GM10266 (cell line): Measurements from ENCODE around the gene GIGYF2.
"Not testable (repeated sequence)": the region's sequence is repeated elsewhere in the genome, so short reads cannot be mapped to it uniquely, and the experiment has no call there.

Source experiments
- DNase-seq: peaks from one replicate; pipeline ENCODE4 v3.0.0; 2012; ENCODE audit errors: extremely low spot score
- TF ChIP-seq, protein P1 (sequence below): IDR thresholded peaks from 2 replicates; pipeline ENCODE4 v1.5.1; 2012; ENCODE audit warnings: mild to moderate bottlenecking, low read depth; ENCODE audit not compliant: control insufficient read depth, insufficient read depth; ENCODE audit errors: missing control alignments

GIGYF2 gene

DNA sequence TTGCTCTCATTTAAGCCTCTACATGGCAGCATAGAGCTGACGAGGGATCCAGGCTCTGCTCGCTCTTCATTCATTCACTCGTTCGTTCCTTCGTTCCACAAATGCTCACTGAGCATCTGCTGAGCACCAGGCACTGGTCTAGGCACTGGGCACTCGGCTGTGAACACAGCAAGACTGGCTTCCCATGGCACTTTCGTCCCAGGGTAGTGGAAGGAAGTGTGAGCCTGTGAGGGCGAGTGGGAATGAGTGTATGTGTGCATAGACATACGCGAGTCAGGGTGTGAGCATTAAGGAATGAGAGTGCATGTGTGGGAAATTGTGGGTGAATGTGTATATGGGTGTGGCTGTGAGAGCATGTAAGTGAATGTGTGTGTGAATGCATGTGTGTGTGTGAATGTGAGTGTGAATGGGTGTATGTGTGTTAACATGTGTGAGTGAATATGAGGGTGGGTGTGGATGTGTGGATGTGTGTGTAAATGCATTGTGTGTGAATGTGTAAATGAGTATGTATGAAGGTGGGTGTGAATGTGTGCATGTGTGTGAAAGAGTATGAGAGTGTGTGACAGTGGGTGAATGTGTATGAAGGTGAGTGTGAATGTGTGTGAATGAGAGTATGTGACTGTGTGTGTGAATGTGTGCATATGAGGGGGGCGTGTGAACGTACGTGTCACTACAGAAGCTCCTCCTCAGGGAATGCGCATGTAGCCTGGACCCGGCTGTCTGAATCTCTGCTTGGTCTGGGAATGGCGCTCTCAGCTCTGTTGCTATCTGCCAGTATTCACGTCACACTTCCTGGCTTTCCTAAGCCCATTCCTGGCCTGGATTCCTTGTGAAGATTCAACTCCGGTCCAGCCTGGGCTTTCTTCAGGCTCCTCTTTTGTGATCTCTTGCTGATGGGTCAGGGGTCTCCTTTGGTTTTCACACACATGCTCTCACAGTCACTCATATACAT lies 201.7 kb downstream of the GIGYF2 start:
- TF ChIP-seq, protein P1, sequence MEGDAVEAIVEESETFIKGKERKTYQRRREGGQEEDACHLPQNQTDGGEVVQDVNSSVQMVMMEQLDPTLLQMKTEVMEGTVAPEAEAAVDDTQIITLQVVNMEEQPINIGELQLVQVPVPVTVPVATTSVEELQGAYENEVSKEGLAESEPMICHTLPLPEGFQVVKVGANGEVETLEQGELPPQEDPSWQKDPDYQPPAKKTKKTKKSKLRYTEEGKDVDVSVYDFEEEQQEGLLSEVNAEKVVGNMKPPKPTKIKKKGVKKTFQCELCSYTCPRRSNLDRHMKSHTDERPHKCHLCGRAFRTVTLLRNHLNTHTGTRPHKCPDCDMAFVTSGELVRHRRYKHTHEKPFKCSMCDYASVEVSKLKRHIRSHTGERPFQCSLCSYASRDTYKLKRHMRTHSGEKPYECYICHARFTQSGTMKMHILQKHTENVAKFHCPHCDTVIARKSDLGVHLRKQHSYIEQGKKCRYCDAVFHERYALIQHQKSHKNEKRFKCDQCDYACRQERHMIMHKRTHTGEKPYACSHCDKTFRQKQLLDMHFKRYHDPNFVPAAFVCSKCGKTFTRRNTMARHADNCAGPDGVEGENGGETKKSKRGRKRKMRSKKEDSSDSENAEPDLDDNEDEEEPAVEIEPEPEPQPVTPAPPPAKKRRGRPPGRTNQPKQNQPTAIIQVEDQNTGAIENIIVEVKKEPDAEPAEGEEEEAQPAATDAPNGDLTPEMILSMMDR, result no peak
- DNase-seq, result no peak

DNA sequence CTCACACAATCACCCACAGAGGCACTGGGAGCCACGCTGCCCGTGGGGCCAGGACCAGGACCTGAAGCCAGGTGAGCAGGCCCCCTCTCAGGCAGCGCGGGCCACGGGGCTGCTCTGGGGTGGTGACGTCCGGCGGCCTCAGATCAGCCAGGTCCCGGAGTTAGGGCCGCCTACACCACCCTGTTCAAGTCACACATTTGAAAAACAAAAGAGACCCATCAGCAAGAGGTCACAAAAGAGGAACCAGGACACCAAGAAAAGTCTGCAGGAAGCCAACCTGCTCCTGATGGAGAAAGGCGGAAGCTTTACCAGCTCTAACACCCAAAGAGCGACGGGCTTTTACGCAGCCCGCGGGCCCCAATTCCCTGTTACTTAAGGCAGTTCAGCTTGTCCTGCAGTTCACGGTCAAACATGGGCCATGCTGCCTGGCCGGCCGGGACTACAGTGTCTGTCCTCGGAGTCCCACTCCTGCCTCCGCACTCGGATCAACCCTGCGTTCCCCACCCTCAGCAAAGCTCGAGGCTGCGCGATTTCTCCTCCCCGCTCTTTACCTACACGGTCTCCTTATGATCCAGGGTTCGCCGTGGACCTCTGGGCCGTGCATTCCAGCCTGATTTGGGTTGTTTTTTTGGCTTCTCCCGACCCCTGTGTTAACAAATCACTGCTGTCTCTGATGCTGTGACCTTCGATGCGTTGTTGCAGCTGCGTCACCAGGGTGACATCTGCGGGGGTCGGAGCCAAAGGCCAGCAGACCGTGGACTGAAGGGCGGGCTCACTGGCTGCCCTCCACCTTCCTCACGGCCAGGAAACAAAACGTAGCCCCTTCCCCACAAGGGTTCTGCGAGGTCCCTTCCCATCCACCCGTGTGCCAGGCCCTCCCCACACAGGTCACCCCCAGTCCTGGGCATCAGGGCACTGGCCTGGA lies 203.9 kb downstream of the GIGYF2 start:
- TF ChIP-seq, protein P1, result no peak
- no peak for DNase-seq

DNA sequence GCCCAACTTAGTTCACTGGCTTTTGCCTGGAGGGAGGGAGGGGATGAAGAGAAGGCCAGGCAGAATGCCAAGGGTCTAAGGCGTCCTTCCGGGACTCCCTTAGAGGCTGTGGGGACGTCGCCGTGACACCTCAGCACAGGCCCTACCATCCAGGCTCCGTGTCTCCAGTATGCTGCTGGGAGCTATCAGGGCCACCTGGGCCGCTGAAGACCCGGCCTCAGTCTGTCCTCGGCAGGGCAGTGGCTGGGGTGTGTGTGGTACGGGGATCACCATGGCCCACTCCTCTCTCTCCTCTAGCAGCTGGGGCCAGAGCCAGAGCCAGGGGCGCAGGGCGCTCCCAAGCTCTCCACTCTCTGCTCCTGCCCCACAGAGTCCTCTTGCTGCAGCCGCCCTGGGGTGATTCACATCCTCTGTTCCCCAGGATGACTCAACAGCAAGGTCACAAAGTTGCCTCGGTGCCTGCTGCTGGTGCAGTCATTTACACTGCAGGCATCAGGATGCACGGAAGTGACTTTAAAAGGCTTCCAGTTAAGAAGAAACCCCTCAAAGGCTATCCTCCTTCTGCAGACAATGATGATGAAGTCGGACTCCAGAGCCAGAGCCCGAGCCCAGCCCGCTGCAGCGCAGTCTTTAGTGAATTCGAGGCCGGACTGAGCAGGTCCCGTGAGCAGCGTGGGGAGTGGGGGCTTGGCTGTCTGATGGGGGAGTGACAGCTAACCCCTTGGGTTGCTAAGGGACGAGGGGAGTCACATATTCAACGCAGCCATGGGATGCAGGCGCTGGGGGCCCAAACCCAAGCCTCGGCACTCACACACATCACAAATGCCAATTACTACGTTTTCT lies 204.8 kb downstream of the GIGYF2 start:
- DNase-seq, result no peak
- TF ChIP-seq, protein P1, result no peak

DNA sequence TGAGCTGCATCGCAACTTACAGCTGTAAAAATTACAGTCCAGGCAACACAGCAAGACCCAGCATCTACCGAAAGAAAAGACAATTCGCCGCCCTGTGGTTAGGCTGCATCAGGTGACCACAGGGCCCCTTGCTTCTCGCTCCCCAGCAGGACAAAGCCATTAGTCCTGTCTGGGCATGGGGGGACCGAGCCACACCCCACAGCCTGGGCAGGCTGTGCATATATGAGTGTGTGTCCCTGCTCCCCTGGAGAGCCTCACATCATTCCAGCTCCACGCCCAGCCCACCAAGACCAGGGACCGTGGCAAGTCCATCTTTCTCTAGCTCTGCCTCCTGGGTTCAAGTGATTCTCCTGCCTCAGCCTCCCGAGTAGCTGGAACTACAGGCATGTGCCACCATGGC lies 206.9 kb downstream of the GIGYF2 start:
- TF ChIP-seq, protein P1, result no peak
- no peak for DNase-seq

DNA sequence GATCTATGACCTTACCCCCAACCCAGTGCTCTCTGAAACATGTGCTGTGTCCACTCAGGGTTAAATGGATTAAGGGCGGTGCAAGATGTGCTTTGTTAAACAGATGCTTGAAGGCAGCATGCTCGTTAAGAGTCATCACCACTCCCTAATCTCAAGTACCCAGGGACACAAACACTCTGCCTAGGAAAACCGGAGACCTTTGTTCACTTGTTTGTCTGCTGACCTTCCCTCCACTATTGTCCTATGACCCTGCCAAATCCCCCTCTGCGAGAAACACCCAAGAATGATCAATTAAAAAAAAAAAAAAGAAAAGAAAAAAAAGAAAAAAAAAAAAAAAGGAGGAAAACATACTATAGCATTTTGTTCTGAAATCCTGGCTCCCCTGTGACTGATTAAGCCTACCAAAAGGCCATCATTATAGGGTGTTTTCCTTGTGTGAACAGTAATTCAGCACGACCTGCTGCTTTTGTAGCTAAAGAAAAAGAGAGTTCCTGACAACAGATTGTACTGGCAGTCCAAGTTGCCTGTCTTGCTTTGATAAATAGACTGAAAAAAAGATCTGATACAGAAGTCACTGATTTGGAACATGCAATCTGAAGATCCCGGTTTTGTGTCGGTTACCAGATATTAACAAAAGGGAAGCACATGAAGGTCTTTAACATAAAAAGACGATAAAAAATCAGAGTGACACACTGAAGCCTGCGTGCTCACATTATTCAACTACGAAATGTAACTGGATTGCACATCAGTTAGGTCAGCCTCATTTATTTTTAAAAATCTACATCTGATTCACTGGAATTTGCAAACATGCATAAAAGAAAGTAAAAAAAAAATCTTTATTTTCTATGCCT lies 210.0 kb downstream of the GIGYF2 start:
- DNase-seq, result not testable (repeated sequence)

DNA sequence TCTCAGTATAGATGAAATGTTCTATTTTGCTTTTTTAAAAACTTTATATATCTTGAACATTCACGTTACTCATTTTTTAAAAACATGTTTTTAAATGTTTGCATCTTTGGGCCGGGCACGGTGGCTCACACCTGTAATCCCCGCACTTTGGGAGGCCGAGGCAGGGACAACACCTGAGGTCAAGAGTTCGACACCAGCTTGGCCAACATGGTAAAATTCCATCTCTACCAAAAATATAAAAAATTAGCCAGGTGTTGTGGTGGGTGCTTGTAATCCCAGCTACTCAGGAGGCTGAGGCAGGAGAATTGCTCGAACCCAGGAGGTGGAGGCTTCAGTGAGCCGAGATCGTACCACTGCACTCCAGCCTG lies 210.6 kb downstream of the GIGYF2 start:
- not testable (repeated sequence) for DNase-seq

DNA sequence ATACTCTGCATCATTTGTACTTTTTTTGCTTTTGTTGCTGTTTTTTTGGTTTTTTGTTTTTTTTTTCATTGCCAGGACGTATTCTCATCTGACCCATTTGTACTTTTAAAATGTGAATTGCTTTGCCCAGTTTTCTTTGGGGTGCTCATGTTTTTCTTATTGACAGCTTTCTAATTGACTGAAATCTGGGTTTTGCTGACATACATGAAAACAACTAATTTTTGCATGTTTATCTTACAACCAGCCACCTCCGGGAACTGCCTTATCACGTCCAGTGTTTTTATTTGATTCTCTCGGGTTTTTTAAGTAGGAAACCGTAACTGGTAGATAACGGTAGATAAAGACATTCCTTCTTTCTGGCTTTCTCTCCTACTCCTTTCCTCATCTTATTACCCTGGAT lies 211.6 kb downstream of the GIGYF2 start:
- TF ChIP-seq, protein P1, result no peak
- DNase-seq, result no peak
